SK-N-MC (cell line): ENCODE data around the gene SH2D1B.

Experiments used
- EZH2 ChIP-seq: fragments of 200-600 bp; sonication (generic); IDR thresholded peaks from one replicate; pipeline ENCODE4 v1.6.1; 2017; ENCODE audit warnings: antibody characterized with exemption
- POLR2AphosphoS5 ChIP-seq: IDR thresholded peaks from 2 replicates; pipeline ENCODE4 v1.6.1; 2012; ENCODE audit warnings: mild to moderate bottlenecking, low read depth, low read length, borderline replicate concordance

- no peak for TF ChIP-seq POLR2AphosphoS5
- no peak for TF ChIP-seq EZH2
These were observed 41.2 kb downstream of the SH2D1B start for GRCh38 chr1:162370721-162371120.
